ENCODE measurements around the gene AKR1C4. TPM values are rescaled to one million over a fixed set of nuclear protein-coding genes. Genes with fewer than 3 reads are reported as not detected.

Gene AKR1C4
- total and polyA plus RNA-seq, 10 donors = not detected

DNA sequence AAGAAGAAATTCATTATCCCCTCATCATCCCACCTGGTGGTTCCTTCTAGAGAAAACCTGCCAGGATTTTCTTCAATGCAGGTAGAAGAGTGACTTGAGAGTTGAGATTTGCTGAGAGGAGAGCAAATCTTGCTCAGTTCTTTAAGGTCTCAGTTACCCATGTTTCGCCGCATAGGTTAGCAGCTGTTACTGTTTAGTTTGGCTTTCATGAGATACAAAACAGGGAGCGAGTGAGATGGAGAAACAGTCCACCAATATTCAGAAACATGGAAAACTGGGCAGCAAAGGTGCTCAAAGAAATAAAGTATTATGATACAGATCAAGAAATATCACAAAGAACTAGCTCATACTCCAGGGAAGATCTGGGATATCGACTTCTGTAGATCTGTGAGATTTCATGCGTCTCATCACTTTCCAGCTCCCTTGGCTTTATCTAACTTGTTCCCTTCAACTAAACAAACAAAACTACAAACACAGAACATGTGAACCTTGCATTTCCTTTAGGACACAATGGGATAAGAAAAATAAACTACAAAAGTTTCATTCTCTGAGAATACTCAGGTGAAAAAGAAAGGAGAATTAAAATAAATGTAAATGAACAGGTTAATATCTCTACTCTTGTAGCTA, 63.4 kb downstream of the AKR1C4 start:
- H3K9me3 ChIP-seq = peaks cover 0 to 24% (median 10%) of the 10 kb centered on the region in 8 donors
- no peak overlapping the region for H3K27ac ChIP-seq
- TF ChIP-seq POLR2AphosphoS5 (IDR thresholded peaks at IDR 0.05) = no peak
- TF ChIP-seq, protein P1, sequence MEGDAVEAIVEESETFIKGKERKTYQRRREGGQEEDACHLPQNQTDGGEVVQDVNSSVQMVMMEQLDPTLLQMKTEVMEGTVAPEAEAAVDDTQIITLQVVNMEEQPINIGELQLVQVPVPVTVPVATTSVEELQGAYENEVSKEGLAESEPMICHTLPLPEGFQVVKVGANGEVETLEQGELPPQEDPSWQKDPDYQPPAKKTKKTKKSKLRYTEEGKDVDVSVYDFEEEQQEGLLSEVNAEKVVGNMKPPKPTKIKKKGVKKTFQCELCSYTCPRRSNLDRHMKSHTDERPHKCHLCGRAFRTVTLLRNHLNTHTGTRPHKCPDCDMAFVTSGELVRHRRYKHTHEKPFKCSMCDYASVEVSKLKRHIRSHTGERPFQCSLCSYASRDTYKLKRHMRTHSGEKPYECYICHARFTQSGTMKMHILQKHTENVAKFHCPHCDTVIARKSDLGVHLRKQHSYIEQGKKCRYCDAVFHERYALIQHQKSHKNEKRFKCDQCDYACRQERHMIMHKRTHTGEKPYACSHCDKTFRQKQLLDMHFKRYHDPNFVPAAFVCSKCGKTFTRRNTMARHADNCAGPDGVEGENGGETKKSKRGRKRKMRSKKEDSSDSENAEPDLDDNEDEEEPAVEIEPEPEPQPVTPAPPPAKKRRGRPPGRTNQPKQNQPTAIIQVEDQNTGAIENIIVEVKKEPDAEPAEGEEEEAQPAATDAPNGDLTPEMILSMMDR (IDR thresholded peaks at IDR 0.05 in 8 of 11, conservative IDR thresholded peaks at IDR 0.05 in 3 of 11) = no peak
- no peak for TF ChIP-seq POLR2A (IDR thresholded peaks at IDR 0.05)
- H3K36me3 ChIP-seq = no peaks in the 10 kb centered on the region
- WGBS, 5 donors = 87 to 93% (median 89%) methylated on average over 5 of the region's 5 CpGs
- intact Hi-C loops (cut with DNase I; ENCODE audit: low total_unique reads) = no loop called here
- no peaks in the 10 kb centered on the region for H3K27me3 ChIP-seq (replicated peaks in 1 of 7)
- no peak overlapping the region for H3K4me3 ChIP-seq
- no peak for DNase-seq
- H3K4me1 ChIP-seq = no peaks in the 10 kb centered on the region

DNA sequence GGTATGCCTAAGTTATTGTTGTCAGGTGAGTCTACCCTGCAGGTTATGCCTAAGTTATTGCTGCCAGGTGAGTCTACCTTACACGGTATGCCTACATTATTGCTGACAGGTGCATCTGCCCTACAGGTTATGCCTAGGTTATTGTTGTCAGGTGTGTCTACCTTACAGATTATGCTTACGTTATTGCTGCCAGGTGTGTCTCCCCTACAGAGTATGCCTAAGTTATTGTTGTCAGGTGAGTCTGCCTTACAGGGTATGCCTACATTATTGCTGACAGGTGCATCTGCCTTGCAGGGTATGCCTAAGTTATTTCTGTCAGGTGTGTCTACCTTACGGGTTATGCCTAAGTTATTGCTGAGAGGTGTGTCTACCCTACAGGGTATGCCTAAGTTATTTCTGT, 64.2 kb downstream of the AKR1C4 start:
- intact Hi-C loops (cut with DNase I; ENCODE audit: low total_unique reads) = no loop called here
- Histone ChIP-seq H3K9me3 (peaks cover 0 to 28% (median 16%) of the 10 kb centered on the region in 8 donors), H3K4me1 (no peaks in the 10 kb centered on the region), H3K36me3 (no peaks in the 10 kb centered on the region), H3K4me3 (no peak overlapping the region), H3K27ac (no peak overlapping the region), H3K27me3 (replicated peaks in 1 of 7) (no peaks in the 10 kb centered on the region)
- TF ChIP-seq POLR2A (IDR thresholded peaks at IDR 0.05) = no peak
- TF ChIP-seq, protein P1 (IDR thresholded peaks at IDR 0.05 in 8 of 11, conservative IDR thresholded peaks at IDR 0.05 in 3 of 11) = no peak
- no peak for TF ChIP-seq POLR2AphosphoS5 (IDR thresholded peaks at IDR 0.05)
- 85 to 100% (median 91%) methylated on average over 3 of the region's 3 CpGs for WGBS, 5 donors
- no peak for DNase-seq

DNA sequence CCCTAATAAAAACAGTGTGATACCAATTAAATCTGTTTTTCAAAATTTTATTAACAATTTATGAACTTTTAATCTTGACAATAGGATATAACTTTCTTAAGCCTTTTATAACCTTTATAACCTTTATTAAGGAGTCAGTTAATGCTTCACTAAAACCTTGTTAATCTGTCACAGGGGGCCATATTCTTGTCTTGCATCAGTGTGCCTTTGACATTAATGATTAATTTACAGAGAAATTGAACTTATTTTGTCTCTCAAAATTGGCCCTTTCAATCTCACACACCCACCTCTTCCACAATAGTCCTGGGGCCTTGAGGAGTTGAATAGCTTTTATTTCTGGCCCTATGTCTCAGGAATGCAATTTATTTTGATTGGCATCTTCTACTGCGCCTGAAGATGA, 68.5 kb downstream of the AKR1C4 start:
- no peak for DNase-seq
- 75 to 91% (median 81%) methylated on average over 1 of the region's 1 CpG for WGBS, 5 donors
- no peak overlapping the region for H3K4me3 ChIP-seq
- no peaks in the 10 kb centered on the region for H3K36me3 ChIP-seq
- TF ChIP-seq POLR2AphosphoS5 (IDR thresholded peaks at IDR 0.05) = no peak
- TF ChIP-seq, protein P1 (IDR thresholded peaks at IDR 0.05 in 8 of 11, conservative IDR thresholded peaks at IDR 0.05 in 3 of 11) = no peak
- TF ChIP-seq POLR2A (IDR thresholded peaks at IDR 0.05) = no peak
- no peaks in the 10 kb centered on the region for H3K4me1 ChIP-seq
- no peaks in the 10 kb centered on the region for H3K27me3 ChIP-seq (replicated peaks in 1 of 7)
- H3K27ac ChIP-seq = no peak overlapping the region
- peaks cover 0 to 39% (median 31%) of the 10 kb centered on the region in 8 donors for H3K9me3 ChIP-seq
- intact Hi-C loops (cut with DNase I; ENCODE audit: low total_unique reads) = no loop called here

DNA sequence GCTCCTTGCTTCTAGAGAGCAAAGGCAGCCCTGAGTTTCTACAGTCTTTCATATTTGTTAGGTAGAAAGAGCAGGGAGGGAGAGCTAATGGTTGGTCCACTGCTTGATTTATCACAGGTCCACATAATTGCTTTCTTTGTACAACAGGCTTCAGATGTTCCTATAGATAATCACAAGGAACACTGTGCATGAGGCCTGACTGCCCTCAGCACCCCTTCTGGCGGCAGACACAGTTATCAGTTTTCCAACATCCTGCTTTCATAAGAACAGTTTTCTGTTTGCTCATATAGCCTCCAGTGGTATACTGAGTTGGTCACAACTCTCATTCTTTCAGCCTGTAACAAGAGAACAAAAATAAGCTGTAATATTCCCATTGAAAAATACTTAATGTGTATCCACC, 69.7 kb downstream of the AKR1C4 start:
- WGBS, 5 donors = 39 to 88% (median 76%) methylated on average over 1 of the region's 1 CpG
- intact Hi-C loops (cut with DNase I; ENCODE audit: low total_unique reads) = no loop called here
- H3K27ac ChIP-seq = no peak overlapping the region
- DNase-seq = no peak
- H3K9me3 ChIP-seq = peaks cover 0 to 39% (median 31%) of the 10 kb centered on the region in 8 donors
- H3K4me3 ChIP-seq = no peak overlapping the region
- no peaks in the 10 kb centered on the region for H3K4me1 ChIP-seq
- no peaks in the 10 kb centered on the region for H3K36me3 ChIP-seq
- TF ChIP-seq POLR2AphosphoS5 (IDR thresholded peaks at IDR 0.05) (no peak), POLR2A (IDR thresholded peaks at IDR 0.05) (no peak)
- TF ChIP-seq, protein P1 (IDR thresholded peaks at IDR 0.05 in 8 of 11, conservative IDR thresholded peaks at IDR 0.05 in 3 of 11) = no peak
- no peaks in the 10 kb centered on the region for H3K27me3 ChIP-seq (replicated peaks in 1 of 7)
